Calu3 (cell line): ENCODE measurements around the gene GJA1. TPM values are rescaled to one million over a fixed set of nuclear protein-coding genes. Genes with fewer than 3 reads are reported as not detected.
A peak's percentile ranks its signal among the peaks of the same experiment; 100 is the strongest.
"Not testable (repeated sequence)": the region's sequence is repeated elsewhere in the genome, so short reads cannot be mapped to it uniquely, and the experiment has no call there.

ENCODE experiments used
- Bru-seq: library from RNA; stranded (reverse); fragments of 400-500 nt; gene quantifications from one replicate; lab custom pipeline; 2021; lab: Mats Ljungman, UMichigan
- BruChase-seq, 2 experiments: library from RNA; stranded (reverse); fragments of 400-500 nt; gene quantifications; one replicate each; lab custom pipeline; 2021; lab: Mats Ljungman, UMichigan
- BruUV-seq: library from RNA; stranded (reverse); fragments of 400-500 nt; replicated peaks from 2 replicates; lab custom pipeline; 2021; lab: Mats Ljungman, UMichigan
- CTCF ChIA-PET: fragments of 300-600 bp; sonication (Branson Sonifier 250); formaldehyde crosslinking; loops from one replicate; lab custom pipeline; 2022; ENCODE audit warnings: antibody characterized with exemption; lab: Charles Lee
- DNase-seq: peaks from one replicate; pipeline ENCODE4 v3.0.0; 2022
- H3K27ac Mint-ChIP-seq: one replicate; pipeline ENCODE4 v1.8.0; 2022; ENCODE audit warnings: mixed read lengths; ENCODE audit not compliant: unreplicated experiment
- H3K27me3 Mint-ChIP-seq: one replicate; pipeline ENCODE4 v1.8.0; 2022; ENCODE audit warnings: mixed read lengths; ENCODE audit not compliant: unreplicated experiment
- H3K36me3 Mint-ChIP-seq: one replicate; pipeline ENCODE4 v1.8.0; 2022; ENCODE audit warnings: mild to moderate bottlenecking, moderate library complexity, mixed read lengths; ENCODE audit not compliant: insufficient read depth, unreplicated experiment
- H3K4me1 Mint-ChIP-seq: one replicate; pipeline ENCODE4 v1.8.0; 2022; ENCODE audit warnings: mild to moderate bottlenecking, low read depth, mixed read lengths; ENCODE audit not compliant: unreplicated experiment
- H3K4me3 Mint-ChIP-seq: one replicate; pipeline ENCODE4 v1.8.0; 2022; ENCODE audit warnings: mild to moderate bottlenecking, low read depth, moderate library complexity, mixed read lengths; ENCODE audit not compliant: unreplicated experiment
- H3K9me3 Mint-ChIP-seq: one replicate; pipeline ENCODE4 v1.8.0; 2022; ENCODE audit warnings: low read depth, mixed read lengths; ENCODE audit not compliant: unreplicated experiment
- CTCF ChIP-seq: fragments of 200-600 bp; IDR thresholded peaks from one replicate; pipeline ENCODE4 v1.8.0; 2022; ENCODE audit warnings: antibody characterized with exemption; ENCODE audit not compliant: unreplicated experiment
- intact Hi-C: fragments of 100-400 bp; cut with micrococcal nuclease; formaldehyde crosslinking; loops from one replicate; pipeline ENCODE4 v1.10.0; 2022; ENCODE audit not compliant: unreplicated experiment
- long read RNA-seq: library from polyadenylated mRNA; stranded (forward); transcript quantifications from one replicate; pipeline ENCODE4 v2.0.0, GENCODE V29; 2022
- total RNA-seq: library from RNA; stranded (reverse); gene quantifications from 2 replicates; pipeline ENCODE4 v1.2.3, GENCODE V29; 2022

Gene GJA1
- 147 and 211 TPM in 2 replicates for total RNA-seq
- Bru-seq, nascent RNA, result percentile 96 among the genes with signal in this experiment
- percentile 99 among the genes with signal in this experiment for BruChase-seq, experiment 1, labeled RNA remaining after a 6-hour chase
- percentile 99 among the genes with signal in this experiment for BruChase-seq, experiment 2, labeled RNA remaining after a 2-hour chase
- long read RNA-seq, transcript GJA1-204 (2 exons, 3,152 nt), result major isoform, 11 of 49 reads
- long read RNA-seq, partial matches to known transcripts, result 38 of 49 reads
- long read RNA-seq, other reads (novel, unspliced or antisense), result 0 of 49 reads

GRCh38 chr6:121435444-121436069, at the start of gene GJA1:
GJA1 (plus strand) TSS chr6:121435646; CDS start chr6:121446848, 11,202 bp downstream.
- DNase-seq, result peak; percentile 68
- no TSS peak for BruUV-seq
- Mint-ChIP-seq H3K9me3 (no peaks in the 10 kb centered on the region), H3K4me3 (peak within 1 kb of the TSS; percentile 94), H3K36me3 (peaks cover 35% of the 10 kb centered on the region), H3K27me3 (no peaks in the 10 kb centered on the region), H3K4me1 (peaks cover 32% of the 10 kb centered on the region), H3K27ac (peak within 1 kb of the TSS; percentile 98)
- CTCF ChIA-PET, result interaction anchor here (0.6 to 0.9 kb wide), 3 partner anchors 68 to 414 kb away, joined by 3 read pairs; no protein-coding TSS in a partner anchor
- intact Hi-C loops, result loop anchor here (5.0 to 10.0 kb wide), 4 partner anchors 57 to 259 kb away; no protein-coding TSS in a partner anchor
- no peak for TF ChIP-seq CTCF

GRCh38 chr6:121386551-121386950, 48.9 kb upstream of the GJA1 start:
- H3K27ac Mint-ChIP-seq, BruUV-seq, DNase-seq, H3K9me3 Mint-ChIP-seq, intact Hi-C loops, H3K27me3 Mint-ChIP-seq, H3K4me1 Mint-ChIP-seq, H3K36me3 Mint-ChIP-seq, CTCF ChIA-PET, H3K4me3 Mint-ChIP-seq: not testable (repeated sequence)

- Mint-ChIP-seq H3K4me1 (no peaks in the 10 kb centered on the region), H3K36me3 (no peaks in the 10 kb centered on the region)
- CTCF ChIA-PET, result no interaction called here
These were observed 46.0 kb upstream of the GJA1 start for GRCh38 chr6:121389419-121389818.

GRCh38 chr6:121393731-121394505, 41.5 kb upstream of the GJA1 start:
- no peaks in the 10 kb centered on the region for H3K36me3 Mint-ChIP-seq
- BruUV-seq, result no TSS peak
- no peak overlapping the region for H3K27ac Mint-ChIP-seq
- CTCF ChIA-PET, result no interaction called here
- no peak overlapping the region for H3K4me3 Mint-ChIP-seq
- no peaks in the 10 kb centered on the region for H3K9me3 Mint-ChIP-seq
- no peak for TF ChIP-seq CTCF
- no peak for DNase-seq
- no peaks in the 10 kb centered on the region for H3K27me3 Mint-ChIP-seq
- H3K4me1 Mint-ChIP-seq, result no peaks in the 10 kb centered on the region
- intact Hi-C loops, result no loop called here

More at GRCh38 chr6:121389419-121389818, 46.0 kb upstream of the GJA1 start:
- BruUV-seq, result no TSS peak
- TF ChIP-seq CTCF, result no peak
- intact Hi-C loops, result no loop called here
- Mint-ChIP-seq H3K27me3 (no peaks in the 10 kb centered on the region), H3K27ac (no peak overlapping the region), H3K9me3 (no peaks in the 10 kb centered on the region), H3K4me3 (no peak overlapping the region)
- no peak for DNase-seq
